GM12878 (cell line): ENCODE data around the gene TSGA10. TPM values are rescaled to one million over a fixed set of nuclear protein-coding genes. Genes with fewer than 3 reads are reported as not detected.

ENCODE experiments used
- ATF7 ChIP-seq: fragments of 450-650 bp; IDR thresholded peaks from 2 replicates; pipeline ENCODE4 v1.6.1; 2016; ENCODE audit warnings: low read depth, mild to moderate bottlenecking
- BACH1 ChIP-seq: fragments of 450-650 bp; IDR thresholded peaks from 2 replicates; pipeline ENCODE4 v1.6.1; 2017; ENCODE audit warnings: mild to moderate bottlenecking, borderline replicate concordance
- BHLHE40 ChIP-seq, 2 experiments: fragments of 450-650 bp in 1 of 2; IDR thresholded peaks; 2 replicates each; pipeline ENCODE4 v1.6.1; 2011 to 2017; ENCODE audit warnings: low read depth in 2 of 2, borderline replicate concordance in 1 of 2, improper control_type of control experiment in 1 of 2, low read length in 1 of 2, mild to moderate bottlenecking in 1 of 2
- BRCA1 ChIP-seq: IDR thresholded peaks from 2 replicates; pipeline ENCODE4 v1.6.1; 2011; ENCODE audit warnings: low read depth, low read length, improper control_type of control experiment
- CBX5 ChIP-seq: sonication (generic); IDR thresholded peaks from 2 replicates; pipeline ENCODE4 v1.6.1; 2016; ENCODE audit warnings: low read depth, moderate library complexity, mild to moderate bottlenecking, inconsistent platforms
- CHD2 ChIP-seq: IDR thresholded peaks from 2 replicates; pipeline ENCODE4 v1.6.1; 2011; ENCODE audit warnings: low read depth, low read length, improper control_type of control experiment, borderline replicate concordance
- IRF4 ChIP-seq: IDR thresholded peaks from 2 replicates; pipeline ENCODE4 v1.6.1; 2011; ENCODE audit warnings: low read depth, low read length
- KAT2A ChIP-seq: conservative IDR thresholded peaks from 2 replicates; pipeline ENCODE4 v1.6.1; 2011; ENCODE audit warnings: low read depth, low read length; ENCODE audit not compliant: control insufficient read depth
- LARP7 ChIP-seq: fragments of 450-650 bp; IDR thresholded peaks from 2 replicates; pipeline ENCODE4 v1.6.1; 2017; ENCODE audit warnings: mild to moderate bottlenecking
- MEF2B ChIP-seq: fragments of 450-650 bp; IDR thresholded peaks from 2 replicates; pipeline ENCODE4 v1.6.1; 2018; ENCODE audit warnings: mild to moderate bottlenecking, moderate library complexity; ENCODE audit not compliant: partially characterized antibody, poor library complexity, severe bottlenecking
- MYB ChIP-seq: fragments of 150-350 bp; IDR thresholded peaks from 2 replicates; pipeline ENCODE4 v1.6.1; 2014; ENCODE audit warnings: mild to moderate bottlenecking, low read depth, low read length, borderline replicate concordance
- NFXL1 ChIP-seq: fragments of 450-650 bp; IDR thresholded peaks from 2 replicates; pipeline ENCODE4 v1.6.1; 2017; ENCODE audit warnings: antibody characterized with exemption, mild to moderate bottlenecking, borderline replicate concordance
- PAX5 ChIP-seq: IDR thresholded peaks from 2 replicates; pipeline ENCODE4 v1.6.1; 2011; ENCODE audit warnings: low read depth, low read length, borderline replicate concordance
- POLR2AphosphoS2 ChIP-seq: IDR thresholded peaks from 2 replicates; pipeline ENCODE4 v1.6.1; 2011; ENCODE audit warnings: low read depth, mild to moderate bottlenecking, low read length, improper control_type of control experiment, moderate library complexity
- POLR2AphosphoS5 ChIP-seq: IDR thresholded peaks from 2 replicates; pipeline ENCODE4 v1.6.1; 2011; ENCODE audit warnings: mild to moderate bottlenecking, low read length, inconsistent platforms
- RUNX3 ChIP-seq: IDR thresholded peaks from 2 replicates; pipeline ENCODE4 v1.6.1; 2012; ENCODE audit warnings: low read length, inconsistent platforms
- SMAD1 ChIP-seq: fragments of 450-650 bp; IDR thresholded peaks from 2 replicates; pipeline ENCODE4 v1.6.1; 2018; ENCODE audit warnings: mild to moderate bottlenecking, low read depth; ENCODE audit not compliant: partially characterized antibody
- SMARCA5 ChIP-seq: fragments of 450-650 bp; IDR thresholded peaks from 2 replicates; pipeline ENCODE4 v1.6.1; 2017; ENCODE audit warnings: mild to moderate bottlenecking
- SPI1 ChIP-seq: IDR thresholded peaks from 2 replicates; pipeline ENCODE4 v1.6.1; 2011; ENCODE audit warnings: low read depth, mild to moderate bottlenecking, low read length, moderate library complexity, borderline replicate concordance; ENCODE audit not compliant: insufficient read depth
- TCF7 ChIP-seq: IDR thresholded peaks from 2 replicates; pipeline ENCODE4 v1.6.1; 2014; ENCODE audit warnings: antibody characterized with exemption, borderline replicate concordance
- ZNF207 ChIP-seq: fragments of 450-650 bp; IDR thresholded peaks from 2 replicates; pipeline ENCODE4 v1.6.1; 2014; ENCODE audit warnings: antibody characterized with exemption, mild to moderate bottlenecking, borderline replicate concordance
- ZSCAN29 ChIP-seq: fragments of 450-650 bp; IDR thresholded peaks from 2 replicates; pipeline ENCODE4 v1.6.1; 2017; ENCODE audit warnings: mild to moderate bottlenecking, moderate library complexity
- polyA plus RNA-seq, 11 experiments: library from polyadenylated mRNA; depleted of rRNA in 4 of 11; unstranded in 6 of 11; stranded (reverse) in 5 of 11; fragments of >200 nt; fragmentation: Nextera tagmentation in 4 of 11; fragmentation: Illumina TruSeq in 1 of 11; extraction: Ambion mirVana in 4 of 11; extraction: Trizol in 1 of 11; gene quantifications; 1 replicate in 1 of 11; 2 replicates in 10 of 11; pipeline versions ENCODE4 v1.2.1 to v1.2.3, GENCODE V29; 2011 to 2016; ENCODE audit warnings: inconsistent platforms in 2 of 11, missing spikeins in 2 of 11, low read depth in 1 of 11
- total RNA-seq, 4 experiments: library from RNA; depleted of rRNA in 3 of 4; stranded (reverse); fragments of >200 nt in 3 of 4; fragmentation: Illumina TruSeq in 1 of 4; extraction: Trizol in 1 of 4; gene quantifications; 2 replicates each; pipeline versions ENCODE4 v1.2.1 to v1.2.3, GENCODE V29; 2013 to 2021
- TF ChIP-seq, protein P1 (sequence below): IDR thresholded peaks from 2 replicates; pipeline ENCODE4 v1.6.1; 2012; ENCODE audit warnings: low read length, inconsistent platforms
- TF ChIP-seq, protein P2 (sequence below): IDR thresholded peaks from 2 replicates; pipeline ENCODE4 v1.6.1; 2011; ENCODE audit warnings: low read depth, mild to moderate bottlenecking, low read length, moderate library complexity, borderline replicate concordance; ENCODE audit errors: extremely low read depth
- TF ChIP-seq, protein P3 (sequence below): fragments of 450-650 bp; IDR thresholded peaks from 2 replicates; pipeline ENCODE4 v1.6.1; 2017; ENCODE audit warnings: mild to moderate bottlenecking
- TF ChIP-seq, protein P4 (sequence below): IDR thresholded peaks from 2 replicates; pipeline ENCODE4 v1.6.1; 2011; ENCODE audit warnings: borderline replicate concordance, low read depth, mild to moderate bottlenecking, moderate library complexity, mixed read lengths, low read length; ENCODE audit not compliant: insufficient read depth; ENCODE audit errors: extremely low read length

Gene TSGA10
- total and polyA plus RNA-seq, 10 of the 15 experiments (the other 5 are each of a cell fraction or from before 2014, with no cell fraction given): 5.3 to 13.5 (median 8.6) TPM

DNA sequence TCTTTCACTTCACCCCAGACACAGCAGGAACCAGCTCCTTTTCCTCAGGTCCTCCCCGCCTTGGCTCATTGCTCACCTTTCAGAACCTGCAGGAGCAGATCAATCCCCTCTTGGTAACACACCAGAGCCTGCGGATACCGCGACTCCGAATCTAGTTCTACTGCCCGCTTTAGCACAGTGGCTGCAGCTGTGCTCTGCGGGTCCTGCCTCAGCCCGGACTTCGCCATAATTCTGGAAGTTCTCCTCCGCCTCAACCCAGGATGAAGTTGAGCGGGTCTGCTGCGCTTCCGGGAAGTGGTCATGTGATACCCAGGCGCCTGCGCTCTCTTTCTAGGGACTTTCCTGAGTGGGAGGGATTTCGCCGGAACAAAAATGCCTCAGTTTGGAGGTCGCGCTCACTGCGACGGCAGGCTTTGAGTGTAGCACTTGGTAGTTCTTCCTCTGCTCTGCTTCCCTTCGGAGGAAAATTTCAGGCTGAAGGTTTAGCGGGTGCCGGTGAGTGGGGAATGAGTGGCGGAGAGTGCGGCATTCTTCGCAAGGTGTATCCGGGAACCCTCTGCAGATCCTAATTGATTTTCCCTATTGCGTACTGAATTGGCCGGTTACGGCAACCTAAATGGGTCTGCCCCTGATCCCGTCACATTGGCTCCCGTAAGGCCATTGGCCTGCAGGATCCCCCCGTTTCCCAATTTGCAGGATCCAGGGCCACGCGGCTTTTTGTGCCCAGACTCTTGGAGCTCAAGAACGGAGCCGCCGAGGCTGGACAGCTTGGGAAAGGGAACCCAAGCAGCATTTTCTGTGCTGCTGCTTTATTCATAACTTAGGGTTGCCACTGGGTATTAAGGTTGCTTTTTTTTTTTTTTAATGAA is 26.2 kb upstream of the TSGA10 start, which contains the start of the genes MITD1 and MRPL30 (continued):
- TF ChIP-seq, protein P1, sequence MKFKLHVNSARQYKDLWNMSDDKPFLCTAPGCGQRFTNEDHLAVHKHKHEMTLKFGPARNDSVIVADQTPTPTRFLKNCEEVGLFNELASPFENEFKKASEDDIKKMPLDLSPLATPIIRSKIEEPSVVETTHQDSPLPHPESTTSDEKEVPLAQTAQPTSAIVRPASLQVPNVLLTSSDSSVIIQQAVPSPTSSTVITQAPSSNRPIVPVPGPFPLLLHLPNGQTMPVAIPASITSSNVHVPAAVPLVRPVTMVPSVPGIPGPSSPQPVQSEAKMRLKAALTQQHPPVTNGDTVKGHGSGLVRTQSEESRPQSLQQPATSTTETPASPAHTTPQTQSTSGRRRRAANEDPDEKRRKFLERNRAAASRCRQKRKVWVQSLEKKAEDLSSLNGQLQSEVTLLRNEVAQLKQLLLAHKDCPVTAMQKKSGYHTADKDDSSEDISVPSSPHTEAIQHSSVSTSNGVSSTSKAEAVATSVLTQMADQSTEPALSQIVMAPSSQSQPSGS: peak; percentile 41; the same call in 1 of the 2 replicates
- TF ChIP-seq SMARCA5: peak; percentile 90; the same call in 1 of the 2 replicates
- TF ChIP-seq BHLHE40 (IDR thresholded peaks at IDR 0.05; ENCODE audit: borderline replicate concordance in 1 of 2, low read depth in 2 of 2, low read length in 1 of 2): peak in 1 of 2 experiments; percentile 69; a peak in 3 of 4 replicates
- TF ChIP-seq MEF2B: peak; percentile 46
- TF ChIP-seq BRCA1: no peak
- peak; percentile 98 for TF ChIP-seq CBX5
- peak; percentile 89; the same call in 1 of the 2 replicates for TF ChIP-seq LARP7
- TF ChIP-seq CHD2: peak; percentile 81
- no peak for TF ChIP-seq KAT2A
- peak; percentile 98 for TF ChIP-seq POLR2AphosphoS5
- no peak for TF ChIP-seq TCF7
- TF ChIP-seq MYB: 0 out of 2 replicates have a peak, but pooled peaks have one; percentile 43
- no peak for TF ChIP-seq SPI1
- TF ChIP-seq, protein P2, sequence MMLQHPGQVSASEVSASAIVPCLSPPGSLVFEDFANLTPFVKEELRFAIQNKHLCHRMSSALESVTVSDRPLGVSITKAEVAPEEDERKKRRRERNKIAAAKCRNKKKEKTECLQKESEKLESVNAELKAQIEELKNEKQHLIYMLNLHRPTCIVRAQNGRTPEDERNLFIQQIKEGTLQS: peak; percentile 87; the same call in 1 of the 2 replicates
- TF ChIP-seq POLR2AphosphoS2: peak; percentile 80
- TF ChIP-seq NFXL1: no peak
- TF ChIP-seq IRF4: peak; percentile 87
- peak; percentile 72 for TF ChIP-seq RUNX3
- TF ChIP-seq, protein P3, sequence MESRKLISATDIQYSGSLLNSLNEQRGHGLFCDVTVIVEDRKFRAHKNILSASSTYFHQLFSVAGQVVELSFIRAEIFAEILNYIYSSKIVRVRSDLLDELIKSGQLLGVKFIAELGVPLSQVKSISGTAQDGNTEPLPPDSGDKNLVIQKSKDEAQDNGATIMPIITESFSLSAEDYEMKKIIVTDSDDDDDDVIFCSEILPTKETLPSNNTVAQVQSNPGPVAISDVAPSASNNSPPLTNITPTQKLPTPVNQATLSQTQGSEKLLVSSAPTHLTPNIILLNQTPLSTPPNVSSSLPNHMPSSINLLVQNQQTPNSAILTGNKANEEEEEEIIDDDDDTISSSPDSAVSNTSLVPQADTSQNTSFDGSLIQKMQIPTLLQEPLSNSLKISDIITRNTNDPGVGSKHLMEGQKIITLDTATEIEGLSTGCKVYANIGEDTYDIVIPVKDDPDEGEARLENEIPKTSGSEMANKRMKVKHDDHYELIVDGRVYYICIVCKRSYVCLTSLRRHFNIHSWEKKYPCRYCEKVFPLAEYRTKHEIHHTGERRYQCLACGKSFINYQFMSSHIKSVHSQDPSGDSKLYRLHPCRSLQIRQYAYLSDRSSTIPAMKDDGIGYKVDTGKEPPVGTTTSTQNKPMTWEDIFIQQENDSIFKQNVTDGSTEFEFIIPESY: 0 out of 2 replicates have a peak, but pooled peaks have one; percentile 43
- peak; percentile 35 for TF ChIP-seq SMAD1
- TF ChIP-seq, protein P4, sequence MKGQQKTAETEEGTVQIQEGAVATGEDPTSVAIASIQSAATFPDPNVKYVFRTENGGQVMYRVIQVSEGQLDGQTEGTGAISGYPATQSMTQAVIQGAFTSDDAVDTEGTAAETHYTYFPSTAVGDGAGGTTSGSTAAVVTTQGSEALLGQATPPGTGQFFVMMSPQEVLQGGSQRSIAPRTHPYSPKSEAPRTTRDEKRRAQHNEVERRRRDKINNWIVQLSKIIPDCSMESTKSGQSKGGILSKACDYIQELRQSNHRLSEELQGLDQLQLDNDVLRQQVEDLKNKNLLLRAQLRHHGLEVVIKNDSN: peak; percentile 89
- no peak for TF ChIP-seq ZSCAN29
- peak; percentile 64; the same call in 1 of the 2 replicates for TF ChIP-seq BACH1
- TF ChIP-seq ATF7: peak; percentile 77
- peak; percentile 95 for TF ChIP-seq ZNF207
- TF ChIP-seq PAX5: peak; percentile 67
